KOPT-K1 (cell line): ENCODE results near the gene SPR.

Source experiments
- H3K27ac ChIP-seq: fragments of 200-600 bp; sonication (generic); 2 replicates; pipeline ENCODE4 v1.5.1; 2016; ENCODE audit warnings: antibody characterized with exemption, mild to moderate bottlenecking, low read depth, low read length; ENCODE audit not compliant: poor library complexity, severe bottlenecking
- H3K36me3 ChIP-seq: fragments of 200-600 bp; sonication (generic); 2 replicates; pipeline ENCODE4 v1.5.1; 2017; ENCODE audit warnings: antibody characterized with exemption, mild to moderate bottlenecking, low read length, moderate library complexity; ENCODE audit not compliant: insufficient read depth
- H3K9me3 ChIP-seq: fragments of 200-600 bp; sonication (generic); 2 replicates; pipeline ENCODE4 v1.5.1; 2017; ENCODE audit warnings: antibody characterized with exemption, low read length, mild to moderate bottlenecking; ENCODE audit not compliant: insufficient read depth, poor library complexity, severe bottlenecking

Gene SPR

DNA sequence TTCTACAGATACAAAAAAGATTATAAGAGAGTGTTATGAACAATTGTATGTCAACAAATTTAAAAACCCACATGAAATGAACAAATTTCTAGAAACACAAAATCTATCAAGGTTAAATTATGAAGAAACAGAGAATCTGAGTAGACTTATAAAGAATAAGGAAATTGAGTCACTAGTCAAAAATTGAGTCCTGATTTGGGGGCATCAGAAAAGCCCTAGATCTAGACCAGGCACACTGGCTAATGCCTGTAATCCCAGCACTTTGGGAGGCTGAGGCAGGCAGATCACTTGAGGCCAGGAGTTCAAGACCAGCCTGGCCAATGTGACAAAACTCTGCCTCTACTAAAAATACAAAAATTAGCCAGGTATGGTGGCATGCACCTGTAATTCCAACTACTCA lies 15.3 kb upstream of the SPR start:
- H3K9me3 ChIP-seq = no peaks in the 10 kb centered on the region
- H3K36me3 ChIP-seq = no peaks in the 10 kb centered on the region
- no peak overlapping the region for H3K27ac ChIP-seq

- Histone ChIP-seq H3K9me3 (no peaks in the 10 kb centered on the region), H3K36me3 (no peaks in the 10 kb centered on the region), H3K27ac (no peak overlapping the region)
These were observed 3.7 kb upstream of the SPR start for GRCh38 chr2:72883356-72883962.

DNA sequence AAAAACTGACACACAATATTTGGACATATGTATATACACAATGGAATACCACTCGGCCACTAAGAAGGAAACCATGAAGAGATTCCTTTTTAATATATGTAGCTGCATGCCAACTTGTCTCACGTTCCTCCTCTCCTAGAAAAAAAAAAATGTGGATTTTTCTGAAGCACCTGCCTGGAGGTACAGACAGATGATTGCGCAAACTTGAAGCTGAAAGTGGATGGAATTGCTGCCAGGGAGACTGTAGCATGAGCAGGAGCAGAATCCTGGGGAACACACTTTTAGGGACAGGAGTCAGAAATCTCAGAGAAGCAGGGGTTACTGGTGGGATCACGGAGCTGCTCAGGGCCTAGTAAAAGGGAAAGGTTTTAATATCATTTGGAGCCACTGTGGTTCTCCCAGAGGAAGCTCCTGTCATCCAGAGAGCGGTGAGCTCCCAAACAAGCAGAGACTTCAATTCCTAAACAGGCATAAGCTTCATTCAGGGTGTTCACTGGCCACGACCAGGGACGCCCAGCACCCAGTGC lies 640 bp upstream of the SPR start:
- H3K27ac ChIP-seq = no peak overlapping the region
- no peaks in the 10 kb centered on the region for H3K36me3 ChIP-seq
- H3K9me3 ChIP-seq = no peaks in the 10 kb centered on the region

- no peaks in the 10 kb centered on the region for H3K9me3 ChIP-seq
- no peak overlapping the region for H3K27ac ChIP-seq
- no peaks in the 10 kb centered on the region for H3K36me3 ChIP-seq
These were observed 681 bp downstream of the SPR start for GRCh38 chr2:72887740-72888437.

DNA sequence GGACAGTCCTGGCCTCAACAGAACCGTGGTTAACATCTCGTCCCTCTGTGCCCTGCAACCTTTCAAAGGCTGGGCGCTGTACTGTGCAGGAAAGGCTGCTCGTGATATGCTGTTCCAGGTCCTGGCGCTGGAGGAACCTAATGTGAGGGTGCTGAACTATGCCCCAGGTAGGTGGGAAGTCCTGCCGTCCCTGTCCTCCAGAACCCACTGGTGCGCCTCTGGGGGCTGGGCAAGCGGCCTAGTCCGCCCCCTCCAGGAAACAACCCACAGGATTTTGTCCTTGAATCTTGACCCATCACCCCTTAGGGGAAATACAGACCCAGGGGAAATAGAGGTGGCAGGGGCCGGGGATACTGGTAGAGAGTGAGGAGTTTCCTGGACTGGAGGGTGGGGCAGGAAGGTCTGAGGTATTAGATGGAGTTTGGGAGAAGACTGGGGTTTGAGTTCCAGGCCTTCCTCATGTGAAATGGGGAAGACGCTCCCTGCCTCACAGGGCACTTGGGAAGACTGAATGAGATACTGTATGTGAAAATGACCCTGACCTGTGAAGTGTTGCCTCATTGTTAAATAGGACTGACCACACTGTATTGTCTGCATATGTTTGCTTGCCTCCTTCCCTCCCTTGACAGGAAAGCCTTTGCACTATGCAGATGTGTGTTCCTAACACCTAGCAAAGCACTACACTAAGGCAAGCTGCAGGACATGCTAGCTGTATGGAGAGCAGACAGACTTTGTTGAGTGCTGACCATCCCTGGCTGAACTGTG lies 1.4 kb downstream of the SPR start:
- H3K27ac ChIP-seq = no peak overlapping the region
- H3K9me3 ChIP-seq = no peaks in the 10 kb centered on the region
- no peaks in the 10 kb centered on the region for H3K36me3 ChIP-seq

DNA sequence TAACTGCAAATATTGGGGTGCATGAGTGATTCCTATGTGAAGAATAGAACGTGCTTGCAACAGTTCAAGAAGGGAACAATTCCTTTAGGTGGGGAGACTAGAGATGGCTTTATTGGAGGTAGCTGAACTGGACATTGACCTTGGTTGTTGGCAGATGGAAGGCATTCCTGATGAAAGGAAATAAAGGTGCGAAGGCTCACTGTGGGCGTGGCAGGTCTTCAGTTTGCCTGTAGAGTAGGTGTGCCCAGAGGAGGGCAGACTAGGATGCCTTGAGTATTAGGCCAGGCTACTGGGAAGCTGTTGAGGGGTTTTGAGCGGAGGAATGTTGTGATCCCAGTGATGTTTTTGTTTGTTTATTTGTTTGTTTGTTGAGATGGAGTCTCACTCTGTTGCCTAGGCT lies 2.8 kb downstream of the SPR start:
- H3K9me3 ChIP-seq = no peaks in the 10 kb centered on the region
- no peaks in the 10 kb centered on the region for H3K36me3 ChIP-seq
- no peak overlapping the region for H3K27ac ChIP-seq

GRCh38 chr2:72891091-72891818 lies 4.0 kb downstream of the SPR start:
- Histone ChIP-seq H3K36me3 (no peaks in the 10 kb centered on the region), H3K27ac (no peak overlapping the region), H3K9me3 (no peaks in the 10 kb centered on the region)

- no peak overlapping the region for H3K27ac ChIP-seq
These were observed 5.4 kb downstream of the SPR start for GRCh38 chr2:72892506-72893173.

DNA sequence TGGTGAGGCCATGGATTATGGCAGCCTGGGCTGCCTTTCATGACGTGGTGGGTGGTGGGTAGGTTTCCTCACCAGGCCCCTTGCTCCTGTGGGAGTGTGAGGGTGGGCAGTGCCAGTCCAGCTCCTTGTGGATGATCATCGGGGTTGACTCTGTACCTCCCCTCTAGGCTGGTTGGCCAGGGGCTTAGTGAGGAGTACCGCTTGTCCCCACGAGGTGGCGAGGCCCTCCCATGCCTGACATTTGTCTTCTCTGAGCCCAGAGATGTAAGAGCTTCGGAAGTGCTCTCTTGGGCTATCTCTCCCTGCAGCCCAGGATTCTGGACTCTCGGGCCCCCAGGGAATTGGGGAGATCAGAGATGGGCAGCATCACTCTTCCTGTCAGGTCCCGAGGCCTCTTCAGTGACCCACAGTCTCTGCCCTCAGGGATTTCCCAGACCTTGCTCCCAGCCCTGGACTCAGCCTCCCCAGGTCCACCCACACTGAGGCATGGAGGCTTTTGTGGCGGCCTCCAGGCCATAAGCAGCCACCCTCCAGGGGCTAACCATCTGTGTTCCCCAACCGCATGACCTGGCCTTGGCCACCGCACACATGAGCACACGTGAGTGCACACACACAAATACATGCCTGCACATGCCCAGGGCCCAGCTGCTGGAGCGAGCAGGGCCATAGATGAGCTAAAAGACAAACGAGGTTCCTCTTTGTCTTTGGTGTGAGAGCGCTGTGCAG lies 6.5 kb downstream of the SPR start:
- H3K36me3 ChIP-seq = no peaks in the 10 kb centered on the region
- H3K27ac ChIP-seq = no peak overlapping the region
- no peaks in the 10 kb centered on the region for H3K9me3 ChIP-seq

More at GRCh38 chr2:72892506-72893173, 5.4 kb downstream of the SPR start:
- Histone ChIP-seq H3K9me3 (no peaks in the 10 kb centered on the region), H3K36me3 (no peaks in the 10 kb centered on the region)

DNA sequence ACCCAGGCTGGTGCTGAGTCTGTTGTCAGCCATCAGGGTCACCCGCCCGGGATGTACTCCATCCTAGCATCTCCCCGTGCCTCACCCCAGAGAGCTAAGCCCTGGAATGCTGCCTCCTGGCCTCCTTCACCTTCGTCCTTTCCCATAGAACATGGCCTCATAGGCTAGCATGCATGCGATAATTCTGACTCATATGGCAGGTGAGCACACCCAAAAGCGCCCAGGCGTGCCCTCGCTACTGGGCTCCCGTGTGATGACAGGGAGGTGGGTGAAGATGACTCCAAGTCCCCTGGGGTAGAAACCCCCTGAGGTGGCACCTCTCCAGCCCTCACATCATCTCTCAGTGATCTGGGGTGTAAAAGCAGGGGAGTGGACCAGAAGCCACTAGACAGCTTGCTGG lies 7.3 kb downstream of the SPR start:
- Histone ChIP-seq H3K9me3 (no peaks in the 10 kb centered on the region), H3K27ac (no peak overlapping the region), H3K36me3 (no peaks in the 10 kb centered on the region)

DNA sequence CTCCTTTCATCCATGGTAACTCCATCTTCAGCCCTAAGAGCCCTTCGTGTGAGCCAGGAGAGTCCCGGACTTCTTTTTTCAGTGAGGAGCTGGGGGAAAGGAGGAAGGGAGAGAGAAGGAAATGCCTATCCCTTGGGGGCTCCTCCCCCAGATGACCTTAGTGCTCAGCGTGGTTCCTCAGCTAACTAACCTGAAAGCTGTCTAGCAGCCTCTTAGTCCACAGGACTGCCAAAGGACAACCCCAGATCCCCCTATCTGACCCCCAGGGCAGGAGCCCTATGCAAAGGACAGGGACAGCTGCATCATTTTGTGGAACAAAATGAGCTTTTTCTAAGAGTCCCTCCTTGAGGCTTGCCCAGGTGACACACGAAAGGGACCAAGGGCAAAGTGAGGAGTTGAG lies 7.9 kb downstream of the SPR start:
- Histone ChIP-seq H3K36me3 (no peaks in the 10 kb centered on the region), H3K27ac (no peak overlapping the region), H3K9me3 (no peaks in the 10 kb centered on the region)

- no peak overlapping the region for H3K27ac ChIP-seq
- H3K9me3 ChIP-seq = no peaks in the 10 kb centered on the region
- H3K36me3 ChIP-seq = no peaks in the 10 kb centered on the region
These were observed 8.6 kb downstream of the SPR start for GRCh38 chr2:72895759-72896281.

DNA sequence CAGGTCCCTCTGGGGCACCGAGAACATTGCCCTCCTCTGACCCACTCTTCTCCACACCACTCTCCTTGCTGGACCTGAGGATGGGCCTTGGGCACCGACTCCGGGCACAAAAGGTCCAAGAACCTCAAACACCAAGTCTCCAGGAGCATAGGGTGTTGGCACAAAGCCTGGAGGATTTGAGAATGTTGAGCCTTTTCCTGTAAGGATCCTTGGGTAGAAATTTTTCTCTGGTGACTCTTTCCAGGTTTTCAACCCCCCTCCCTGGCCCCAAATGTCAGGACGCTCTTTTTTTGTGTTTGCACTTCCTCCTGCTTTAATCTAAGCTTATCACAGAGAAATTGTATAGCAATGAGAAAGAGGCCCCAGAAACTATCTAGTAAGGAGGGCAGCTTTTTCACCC lies 9.2 kb downstream of the SPR start:
- H3K9me3 ChIP-seq = no peaks in the 10 kb centered on the region
- H3K27ac ChIP-seq = no peak overlapping the region
- H3K36me3 ChIP-seq = no peaks in the 10 kb centered on the region
